Activated CD8-positive, alpha-beta T cell treated with anti-CD3 and anti-CD28 coated beads for 36 hours (primary cell): ENCODE data around the gene TTR. TPM values are rescaled to one million over a fixed set of nuclear protein-coding genes. Genes with fewer than 3 reads are reported as not detected.

Experiments used
- ATAC-seq: fragments of 200-7000 bp; cut with Tn5 transposase; one replicate; pipeline ENCODE4 v1.10.0; 2021; ENCODE audit warnings: mild to moderate bottlenecking, moderate library complexity
- CTCF ChIA-PET: fragments of 350-600 bp; sonication (Branson Sonifier 250); formaldehyde crosslinking; loops from one replicate; lab custom pipeline; 2021; ENCODE audit warnings: antibody characterized with exemption; lab: Charles Lee
- POLR2A ChIA-PET: fragments of 350-600 bp; sonication (Branson Sonifier 250); formaldehyde crosslinking; loops from one replicate; lab custom pipeline; 2021; ENCODE audit warnings: antibody characterized with exemption; lab: Charles Lee
- DNase-seq: peaks from one replicate; pipeline ENCODE4 v3.0.0-alpha.2; 2020
- H3K27ac Mint-ChIP-seq: one replicate; pipeline ENCODE4 v1.8.0; 2021; ENCODE audit warnings: mild to moderate bottlenecking, mixed read lengths
- H3K27me3 Mint-ChIP-seq: one replicate; pipeline ENCODE4 v1.8.0; 2021; ENCODE audit warnings: mixed read lengths
- H3K36me3 Mint-ChIP-seq: one replicate; pipeline ENCODE4 v1.8.0; 2021; ENCODE audit warnings: low read depth, mixed read lengths
- H3K4me1 Mint-ChIP-seq: one replicate; pipeline ENCODE4 v1.8.0; 2021; ENCODE audit warnings: low read depth, mixed read lengths
- H3K4me3 Mint-ChIP-seq: one replicate; pipeline ENCODE4 v1.8.0; 2021; ENCODE audit warnings: mild to moderate bottlenecking, moderate library complexity, mixed read lengths
- H3K9me3 Mint-ChIP-seq: one replicate; pipeline ENCODE4 v1.8.0; 2021; ENCODE audit warnings: mixed read lengths
- intact Hi-C: fragments of 100-400 bp; cut with micrococcal nuclease; formaldehyde crosslinking; loops from one replicate; pipeline ENCODE4 v1.10.0; 2022
- total RNA-seq, 2 experiments: library from RNA; stranded (reverse); gene quantifications; one replicate each; pipeline ENCODE4 v1.2.3, GENCODE V29; 2021
- TF ChIP-seq, protein P1 (sequence below): fragments of 200-600 bp; IDR thresholded peaks from one replicate; pipeline ENCODE4 v1.8.0; 2022; ENCODE audit warnings: antibody characterized with exemption, mild to moderate bottlenecking

Gene TTR
- total RNA-seq, 2 experiments from 2014 or later: not detected

DNA sequence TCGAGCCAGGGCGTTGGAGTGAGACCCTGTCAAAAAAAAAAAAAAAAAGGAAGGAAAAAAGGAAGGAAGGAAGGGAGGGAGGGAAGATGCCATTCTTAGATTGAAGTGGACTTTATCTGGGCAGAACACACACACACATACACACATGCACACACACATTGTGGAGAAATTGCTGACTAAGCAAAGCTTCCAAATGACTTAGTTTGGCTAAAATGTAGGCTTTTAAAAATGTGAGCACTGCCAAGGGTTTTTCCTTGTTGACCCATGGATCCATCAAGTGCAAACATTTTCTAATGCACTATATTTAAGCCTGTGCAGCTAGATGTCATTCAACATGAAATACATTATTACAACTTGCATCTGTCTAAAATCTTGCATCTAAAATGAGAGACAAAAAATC is 564 bp upstream of the TTR start:
- CTCF ChIA-PET: no interaction called here
- Mint-ChIP-seq H3K27me3 (peaks cover 1% of the 10 kb centered on the region), H3K4me1 (no peaks in the 10 kb centered on the region), H3K36me3 (no peaks in the 10 kb centered on the region), H3K4me3 (no peak overlapping the region), H3K27ac (no peak overlapping the region), H3K9me3 (no peaks in the 10 kb centered on the region)
- intact Hi-C loops: no loop called here
- POLR2A ChIA-PET: interaction anchor here (1.1 kb wide), 1 partner anchor 38 kb away, joined by 3 read pairs; no protein-coding TSS in a partner anchor
- TF ChIP-seq, protein P1, sequence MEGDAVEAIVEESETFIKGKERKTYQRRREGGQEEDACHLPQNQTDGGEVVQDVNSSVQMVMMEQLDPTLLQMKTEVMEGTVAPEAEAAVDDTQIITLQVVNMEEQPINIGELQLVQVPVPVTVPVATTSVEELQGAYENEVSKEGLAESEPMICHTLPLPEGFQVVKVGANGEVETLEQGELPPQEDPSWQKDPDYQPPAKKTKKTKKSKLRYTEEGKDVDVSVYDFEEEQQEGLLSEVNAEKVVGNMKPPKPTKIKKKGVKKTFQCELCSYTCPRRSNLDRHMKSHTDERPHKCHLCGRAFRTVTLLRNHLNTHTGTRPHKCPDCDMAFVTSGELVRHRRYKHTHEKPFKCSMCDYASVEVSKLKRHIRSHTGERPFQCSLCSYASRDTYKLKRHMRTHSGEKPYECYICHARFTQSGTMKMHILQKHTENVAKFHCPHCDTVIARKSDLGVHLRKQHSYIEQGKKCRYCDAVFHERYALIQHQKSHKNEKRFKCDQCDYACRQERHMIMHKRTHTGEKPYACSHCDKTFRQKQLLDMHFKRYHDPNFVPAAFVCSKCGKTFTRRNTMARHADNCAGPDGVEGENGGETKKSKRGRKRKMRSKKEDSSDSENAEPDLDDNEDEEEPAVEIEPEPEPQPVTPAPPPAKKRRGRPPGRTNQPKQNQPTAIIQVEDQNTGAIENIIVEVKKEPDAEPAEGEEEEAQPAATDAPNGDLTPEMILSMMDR: no peak
- ATAC-seq (no peak), DNase-seq (no peak)

DNA sequence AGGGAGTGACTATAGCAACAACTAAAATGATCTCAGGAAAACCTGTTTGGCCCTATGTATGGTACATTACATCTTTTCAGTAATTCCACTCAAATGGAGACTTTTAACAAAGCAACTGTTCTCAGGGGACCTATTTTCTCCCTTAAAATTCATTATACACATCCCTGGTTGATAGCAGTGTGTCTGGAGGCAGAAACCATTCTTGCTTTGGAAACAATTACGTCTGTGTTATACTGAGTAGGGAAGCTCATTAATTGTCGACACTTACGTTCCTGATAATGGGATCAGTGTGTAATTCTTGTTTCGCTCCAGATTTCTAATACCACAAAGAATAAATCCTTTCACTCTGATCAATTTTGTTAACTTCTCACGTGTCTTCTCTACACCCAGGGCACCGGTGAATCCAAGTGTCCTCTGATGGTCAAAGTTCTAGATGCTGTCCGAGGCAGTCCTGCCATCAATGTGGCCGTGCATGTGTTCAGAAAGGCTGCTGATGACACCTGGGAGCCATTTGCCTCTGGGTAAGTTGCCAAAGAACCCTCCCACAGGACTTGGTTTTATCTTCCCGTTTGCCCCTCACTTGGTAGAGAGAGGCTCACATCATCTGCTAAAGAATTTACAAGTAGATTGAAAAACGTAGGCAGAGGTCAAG is 955 bp downstream of the TTR start:
- Mint-ChIP-seq H3K27ac (no peak overlapping the region), H3K4me3 (no peak overlapping the region)
- no peak for ATAC-seq

DNA sequence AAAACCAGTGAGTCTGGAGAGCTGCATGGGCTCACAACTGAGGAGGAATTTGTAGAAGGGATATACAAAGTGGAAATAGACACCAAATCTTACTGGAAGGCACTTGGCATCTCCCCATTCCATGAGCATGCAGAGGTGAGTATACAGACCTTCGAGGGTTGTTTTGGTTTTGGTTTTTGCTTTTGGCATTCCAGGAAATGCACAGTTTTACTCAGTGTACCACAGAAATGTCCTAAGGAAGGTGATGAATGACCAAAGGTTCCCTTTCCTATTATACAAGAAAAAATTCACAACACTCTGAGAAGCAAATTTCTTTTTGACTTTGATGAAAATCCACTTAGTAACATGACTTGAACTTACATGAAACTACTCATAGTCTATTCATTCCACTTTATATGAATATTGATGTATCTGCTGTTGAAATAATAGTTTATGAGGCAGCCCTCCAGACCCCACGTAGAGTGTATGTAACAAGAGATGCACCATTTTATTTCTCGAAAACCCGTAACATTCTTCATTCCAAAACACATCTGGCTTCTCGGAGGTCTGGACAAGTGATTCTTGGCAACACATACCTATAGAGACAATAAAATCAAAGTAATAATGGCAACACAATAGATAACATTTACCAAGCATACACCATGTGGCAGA is 3.6 kb downstream of the TTR start:
- DNase-seq: no peak
- H3K9me3 Mint-ChIP-seq: no peaks in the 10 kb centered on the region
- intact Hi-C loops: no loop called here
- ChIA-PET POLR2A (no interaction called here), CTCF (no interaction called here)
- H3K27ac Mint-ChIP-seq: no peak overlapping the region
- H3K36me3 Mint-ChIP-seq: no peaks in the 10 kb centered on the region
- TF ChIP-seq, protein P1: no peak
- no peak overlapping the region for H3K4me3 Mint-ChIP-seq
- no peaks in the 10 kb centered on the region for H3K4me1 Mint-ChIP-seq
- no peak for ATAC-seq
- peaks cover 1% of the 10 kb centered on the region for H3K27me3 Mint-ChIP-seq

More for the DNA sequence above, 955 bp downstream of the TTR start:
- ChIA-PET CTCF (interaction anchor here (1.7 kb wide), 1 partner anchor 130 kb away, joined by 4 read pairs; no protein-coding TSS in a partner anchor), POLR2A (no interaction called here)
- intact Hi-C loops: no loop called here
- no peaks in the 10 kb centered on the region for H3K4me1 Mint-ChIP-seq
- TF ChIP-seq, protein P1: no peak
- no peaks in the 10 kb centered on the region for H3K36me3 Mint-ChIP-seq
- H3K9me3 Mint-ChIP-seq: no peaks in the 10 kb centered on the region
- peaks cover 1% of the 10 kb centered on the region for H3K27me3 Mint-ChIP-seq
- no peak for DNase-seq

DNA sequence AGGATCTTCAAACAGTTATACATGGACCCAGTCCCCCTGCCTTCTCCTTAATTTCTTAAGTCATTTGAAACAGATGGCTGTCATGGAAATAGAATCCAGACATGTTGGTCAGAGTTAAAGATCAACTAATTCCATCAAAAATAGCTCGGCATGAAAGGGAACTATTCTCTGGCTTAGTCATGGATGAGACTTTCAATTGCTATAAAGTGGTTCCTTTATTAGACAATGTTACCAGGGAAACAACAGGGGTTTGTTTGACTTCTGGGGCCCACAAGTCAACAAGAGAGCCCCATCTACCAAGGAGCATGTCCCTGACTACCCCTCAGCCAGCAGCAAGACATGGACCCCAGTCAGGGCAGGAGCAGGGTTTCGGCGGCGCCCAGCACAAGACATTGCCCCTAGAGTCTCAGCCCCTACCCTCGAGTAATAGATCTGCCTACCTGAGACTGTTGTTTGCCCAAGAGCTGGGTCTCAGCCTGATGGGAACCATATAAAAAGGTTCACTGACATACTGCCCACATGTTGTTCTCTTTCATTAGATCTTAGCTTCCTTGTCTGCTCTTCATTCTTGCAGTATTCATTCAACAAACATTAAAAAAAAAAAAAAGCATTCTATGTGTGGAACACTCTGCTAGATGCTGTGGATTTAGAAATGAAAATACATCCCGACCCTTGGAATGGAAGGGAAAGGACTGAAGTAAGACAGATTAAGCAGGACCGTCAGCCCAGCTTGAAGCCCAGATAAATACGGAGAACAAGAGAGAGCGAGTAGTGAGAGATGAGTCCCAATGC is 4.6 kb downstream of the TTR start:
- TF ChIP-seq, protein P1: no peak

More for the DNA sequence above, 4.6 kb downstream of the TTR start:
- Mint-ChIP-seq H3K4me1 (no peaks in the 10 kb centered on the region), H3K27me3 (no peaks in the 10 kb centered on the region), H3K27ac (no peak overlapping the region), H3K36me3 (no peaks in the 10 kb centered on the region), H3K4me3 (no peak overlapping the region), H3K9me3 (no peaks in the 10 kb centered on the region)
- ChIA-PET POLR2A (no interaction called here), CTCF (no interaction called here)
- ATAC-seq (no peak), DNase-seq (no peak)
- intact Hi-C loops: no loop called here
